HG02763 (cell line): ENCODE results near the gene DPP6.
A peak's percentile ranks its signal among the peaks of the same experiment; 100 is the strongest.

Experiments used
- ATAC-seq: cut with Tn5 transposase; IDR thresholded peaks from one replicate; pipeline ENCODE4 v1.9.1; 2021; ENCODE audit warnings: mild to moderate bottlenecking, moderate library complexity; ENCODE audit not compliant: unreplicated experiment

The DPP6 gene

DNA sequence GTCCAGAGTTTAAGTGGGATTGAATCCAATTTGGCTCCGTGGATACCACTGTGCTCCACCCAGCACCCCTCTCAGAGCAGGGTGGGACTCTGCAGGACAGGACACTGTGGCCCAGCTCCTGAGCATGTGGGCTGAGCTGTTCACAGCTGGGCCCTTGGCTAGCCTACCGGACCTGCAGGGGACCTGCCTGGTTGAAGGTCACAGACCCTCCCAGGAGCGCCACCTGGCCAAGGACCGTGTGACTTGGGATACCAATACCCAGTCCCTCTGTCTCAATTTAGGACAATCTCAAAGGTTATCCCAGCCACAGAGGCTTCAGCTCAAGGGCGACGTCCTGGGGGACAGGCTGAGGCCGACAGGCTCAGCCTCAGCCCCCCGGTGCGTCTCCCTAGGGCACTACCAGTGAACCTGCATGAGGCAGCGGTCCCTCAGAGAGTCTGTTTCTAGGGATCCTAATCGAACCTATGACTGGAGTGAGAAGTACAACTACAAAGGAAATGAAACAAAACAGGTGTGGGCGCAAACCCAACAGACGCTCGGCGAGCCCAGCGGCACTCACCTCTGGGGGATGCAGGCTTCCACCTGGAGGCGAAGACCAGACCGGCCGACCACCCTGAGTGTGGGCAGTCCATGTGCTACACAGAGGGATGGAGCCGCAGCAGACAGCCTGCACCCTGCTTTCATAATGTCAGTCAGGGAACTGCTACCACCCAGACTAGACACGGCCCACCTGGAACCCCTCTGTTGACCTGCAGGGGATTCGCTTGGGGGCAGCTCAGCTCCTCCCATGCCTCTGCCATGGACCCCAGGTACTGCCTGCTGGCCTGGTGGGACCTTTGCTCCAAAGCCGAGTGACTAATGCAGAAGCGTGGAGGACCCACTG is 847.0 kb downstream of the DPP6 start:
- no peak for ATAC-seq

DNA sequence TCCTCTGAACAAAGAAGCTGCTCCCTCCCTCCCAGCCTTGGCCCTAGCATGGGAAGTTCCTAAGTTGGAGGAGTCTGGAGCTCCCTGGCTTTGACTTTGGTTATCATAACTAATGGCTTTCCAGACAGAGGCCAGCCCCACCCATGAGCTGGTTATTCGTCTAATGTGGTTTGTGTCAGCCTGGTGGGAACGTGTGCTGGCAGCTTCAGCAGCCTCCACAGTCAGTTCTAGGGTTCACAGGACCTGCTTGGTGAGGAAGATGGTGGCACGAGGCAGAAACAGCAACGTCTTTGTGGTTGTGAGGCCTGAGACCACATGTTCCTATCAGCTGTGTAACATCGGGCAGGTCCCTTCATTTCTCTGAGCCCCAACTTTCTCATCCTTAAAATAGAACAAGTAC is 847.7 kb downstream of the DPP6 start:
- no peak for ATAC-seq

- no peak for ATAC-seq
These were observed 850.4 kb downstream of the DPP6 start for GRCh38 chr7:154902600-154903082.

DNA sequence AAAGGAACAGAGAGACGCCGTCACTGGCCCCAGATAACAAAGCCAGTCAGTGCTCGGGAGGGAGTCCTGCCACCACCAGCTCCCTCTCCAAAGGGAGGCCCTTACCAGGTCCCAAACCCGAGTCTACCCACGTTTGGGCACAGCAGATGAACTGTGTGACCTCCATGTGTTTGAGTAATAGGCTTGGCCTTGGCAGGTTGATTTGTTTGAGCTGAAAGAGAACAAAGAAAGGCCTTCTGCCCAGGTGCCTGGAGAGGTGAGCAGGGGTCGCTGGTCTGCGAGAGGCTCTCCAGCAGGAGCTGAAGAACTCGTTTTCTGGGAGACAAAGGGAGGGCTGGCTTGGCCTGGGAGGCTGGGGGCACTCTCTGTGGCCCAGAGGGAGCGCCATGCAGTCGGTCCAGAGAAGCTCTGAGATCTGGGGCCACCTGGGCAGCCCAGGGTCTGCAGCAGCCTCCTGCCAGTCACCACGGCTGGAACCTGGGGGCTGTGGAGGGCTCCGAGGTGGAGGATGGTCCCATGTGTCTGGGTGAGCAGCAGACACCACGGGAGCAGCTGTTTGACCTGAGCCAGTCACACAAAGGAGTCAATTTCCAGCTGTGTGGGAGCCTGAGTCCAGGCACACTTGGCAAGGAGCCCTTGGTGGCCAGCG is 851.0 kb downstream of the DPP6 start:
- ATAC-seq, result no peak

DNA sequence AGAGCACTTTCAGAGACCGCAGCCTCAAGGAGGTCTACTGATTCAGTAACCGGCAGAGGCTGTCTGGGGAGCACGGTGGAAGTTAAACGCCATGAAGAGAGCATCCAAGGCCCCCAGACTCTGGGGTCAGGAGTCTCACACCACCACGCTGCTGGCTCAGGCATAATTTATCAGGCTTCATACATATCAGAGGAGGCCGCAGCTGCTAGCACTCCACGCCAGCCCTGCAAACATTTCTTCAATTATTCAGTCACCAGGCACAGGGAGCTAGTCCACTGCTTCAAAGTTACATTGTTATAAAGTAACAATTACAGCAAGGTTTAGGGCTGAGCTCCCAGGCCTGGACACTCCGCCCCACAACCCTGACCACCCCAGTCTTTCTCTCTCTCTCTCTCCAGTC is 852.9 kb downstream of the DPP6 start:
- ATAC-seq, result no peak

DNA sequence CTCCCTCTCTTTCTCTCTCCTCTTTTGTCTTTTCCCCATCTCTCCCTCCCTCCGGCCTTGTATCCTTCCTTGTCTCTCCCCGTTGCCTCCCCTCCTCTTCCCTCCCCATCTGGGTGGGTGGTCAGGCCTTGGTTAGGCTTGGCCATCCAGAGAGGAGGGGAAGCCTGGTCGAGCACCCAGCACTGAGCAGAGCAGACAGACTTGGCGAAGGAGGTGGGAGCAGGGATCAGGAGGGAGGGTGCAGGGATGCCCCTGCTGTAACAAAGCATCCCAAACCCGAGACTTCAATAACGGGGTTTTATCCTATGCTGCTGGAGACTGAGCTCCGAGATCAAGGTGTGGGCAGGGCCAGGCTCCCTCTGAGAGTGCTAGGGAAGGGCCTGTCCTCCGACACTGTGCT is 853.4 kb downstream of the DPP6 start:
- no peak for ATAC-seq

DNA sequence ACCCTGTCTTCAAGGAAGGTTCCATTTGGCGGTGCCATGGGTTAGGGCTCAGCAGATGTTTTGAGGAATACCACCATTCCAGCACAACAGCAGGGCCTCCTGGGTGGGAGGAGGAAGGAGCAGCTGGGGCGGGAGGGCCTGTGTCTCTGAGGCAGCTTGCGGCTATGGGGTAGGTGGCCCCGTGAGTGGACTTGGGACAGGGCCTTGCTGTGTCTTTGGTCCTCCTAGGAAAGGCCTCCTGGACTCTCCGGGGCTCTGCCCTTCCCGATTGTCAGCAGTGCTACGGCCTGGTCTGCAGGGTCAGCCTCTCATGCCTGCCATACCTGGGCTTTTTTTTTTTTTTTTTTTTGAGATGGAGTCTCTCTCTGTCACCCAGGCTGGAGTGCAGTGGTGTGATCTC is 854.0 kb downstream of the DPP6 start:
- no peak for ATAC-seq

GRCh38 chr7:154906736-154907355 is 854.6 kb downstream of the DPP6 start:
- no peak for ATAC-seq

DNA sequence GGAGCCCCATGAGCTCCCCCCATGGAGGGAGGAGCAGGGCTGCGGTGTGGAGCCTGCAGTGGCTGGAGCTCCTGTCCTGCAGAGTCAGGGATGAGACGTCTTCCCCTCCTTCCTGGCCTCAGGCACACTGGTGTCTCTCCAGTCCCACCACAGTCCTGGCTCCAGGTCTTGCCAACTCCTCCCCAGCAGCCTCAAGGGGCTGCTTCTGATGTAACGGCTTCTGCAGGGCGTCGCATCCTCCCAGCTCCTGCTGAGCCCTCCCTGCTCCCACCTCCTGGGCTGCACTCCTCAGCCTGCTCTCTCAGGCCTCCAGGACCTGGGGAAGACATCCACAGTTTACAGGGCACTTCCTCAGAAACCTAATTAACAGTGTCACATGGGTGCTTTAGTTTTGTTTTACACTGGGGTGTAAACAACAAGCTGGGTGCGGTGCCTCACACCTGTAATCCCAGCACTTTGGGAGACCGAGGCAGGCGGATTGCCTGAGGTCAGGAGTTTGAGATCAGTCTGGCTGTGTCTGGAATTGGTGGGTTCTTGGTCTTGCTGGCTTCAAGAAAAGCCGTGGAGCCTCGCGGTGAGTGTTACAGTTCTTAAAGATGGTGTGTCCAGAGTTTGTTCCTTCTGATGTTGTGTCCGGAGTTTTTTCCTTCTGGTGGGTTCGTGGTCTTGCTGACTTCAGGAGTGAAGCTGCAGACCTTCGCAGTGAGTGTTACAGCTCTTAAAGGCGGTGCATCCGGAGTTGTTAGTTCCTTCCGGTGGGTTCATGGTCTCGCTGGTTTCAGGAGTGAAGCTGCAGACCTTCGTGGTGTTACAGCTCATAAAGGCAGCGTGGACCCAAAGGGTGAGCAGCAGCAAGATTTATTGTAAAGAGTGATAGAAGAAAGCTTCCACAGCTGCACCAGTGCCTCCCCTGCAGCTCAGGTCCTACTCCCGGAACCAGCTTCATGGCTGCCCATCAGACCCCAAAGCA is 855.7 kb downstream of the DPP6 start:
- no peak for ATAC-seq

- no peak for ATAC-seq
These were observed 857.3 kb downstream of the DPP6 start for GRCh38 chr7:154909241-154910105.

DNA sequence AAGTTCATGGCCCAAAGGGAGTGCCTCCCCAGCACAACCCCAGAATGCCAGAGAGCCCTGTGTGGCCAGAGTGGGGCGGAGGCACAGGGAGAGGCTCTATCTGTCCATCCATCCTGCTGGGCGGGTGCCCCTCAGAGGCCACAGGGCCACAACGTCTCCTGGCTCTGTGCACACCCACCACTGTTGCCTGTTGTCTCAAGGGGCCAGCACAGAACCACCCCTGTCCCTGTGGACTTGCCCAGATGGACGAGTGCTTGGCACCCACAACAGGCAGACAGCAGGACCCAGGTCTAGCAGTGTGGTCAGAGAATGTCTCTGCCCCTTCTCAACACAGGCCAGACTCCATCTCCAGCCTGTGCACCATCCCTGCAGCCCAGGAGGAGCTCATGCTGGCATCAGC is 857.9 kb downstream of the DPP6 start:
- ATAC-seq, result no peak

DNA sequence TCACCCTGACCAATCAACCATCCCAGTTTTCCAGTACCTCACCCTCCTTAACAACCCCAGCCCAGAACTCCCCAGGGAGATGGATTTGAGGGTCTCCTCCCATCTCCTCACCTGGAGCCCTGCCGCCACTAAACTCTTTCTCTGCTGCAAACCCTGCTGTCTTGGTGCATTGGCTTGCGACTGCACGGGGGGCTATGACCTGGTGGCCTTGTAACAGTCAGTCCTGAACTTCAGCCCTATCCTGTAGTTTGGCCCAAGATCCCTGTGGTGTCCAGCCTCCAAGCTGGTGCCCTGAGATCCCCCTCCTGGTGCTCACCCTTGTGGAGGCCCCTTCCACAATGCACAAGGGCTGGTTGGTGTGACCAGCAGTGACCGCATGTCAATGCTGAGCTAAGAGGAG is 858.8 kb downstream of the DPP6 start:
- ATAC-seq, result no peak

- no peak for ATAC-seq
These were observed 859.2 kb downstream of the DPP6 start for GRCh38 chr7:154911411-154911810.

- ATAC-seq, result no peak
These were observed 859.8 kb downstream of the DPP6 start for GRCh38 chr7:154911862-154912455.

- no peak for ATAC-seq
These were observed 860.9 kb downstream of the DPP6 start for GRCh38 chr7:154912871-154913637.

DNA sequence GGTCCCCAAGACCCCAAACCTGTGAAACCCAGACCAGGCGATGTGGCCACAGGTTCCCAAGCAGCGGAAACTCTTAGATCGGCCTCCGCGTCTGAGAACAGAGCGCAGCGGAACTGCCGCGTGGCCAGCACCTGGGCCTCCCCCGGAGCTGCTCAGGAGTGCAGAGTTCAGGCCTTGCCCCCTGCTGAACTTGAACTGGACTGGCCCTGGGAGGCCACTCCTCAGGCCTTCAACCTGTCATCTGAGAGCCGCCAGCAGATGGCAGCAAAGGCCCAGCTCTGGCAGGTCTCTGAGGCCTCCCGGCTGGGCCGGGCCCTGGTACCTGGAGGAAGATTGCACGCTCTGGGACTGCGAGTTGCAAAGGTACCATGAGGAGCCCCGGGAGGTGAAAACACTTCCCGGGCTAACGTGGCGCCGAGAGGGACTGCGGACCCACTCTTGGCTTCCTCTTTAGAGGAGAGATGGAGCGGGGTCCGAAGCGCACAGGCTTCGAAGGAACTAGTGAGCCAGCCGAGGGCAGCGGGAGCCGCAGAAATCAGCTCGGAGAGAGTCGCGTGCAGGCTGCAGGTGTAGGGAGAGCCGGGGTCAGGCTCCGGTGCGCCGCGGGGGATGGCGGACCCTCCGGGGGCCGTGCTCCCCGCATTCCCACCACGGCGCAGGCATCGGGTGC is 861.6 kb downstream of the DPP6 start:
- peak; percentile 93 for ATAC-seq

- no peak for ATAC-seq
These were observed 862.3 kb downstream of the DPP6 start for GRCh38 chr7:154914308-154914995.
